ENCODE results near the gene TPCN1.

The TPCN1 gene

GRCh38 chr12:113289361-113289760 lies 68.1 kb downstream of the TPCN1 start:
- DNase-seq = no peak

GRCh38 chr12:113290506-113290905 lies 69.2 kb downstream of the TPCN1 start:
- no peak for DNase-seq

GRCh38 chr12:113291586-113291985 lies 70.3 kb downstream of the TPCN1 start:
- DNase-seq = no peak

- no peak for DNase-seq
Observed at GRCh38 chr12:113292091-113292490, 70.8 kb downstream of the TPCN1 start.

GRCh38 chr12:113292547-113292946 lies 71.3 kb downstream of the TPCN1 start:
- DNase-seq = no peak

- no peak for DNase-seq
Observed at GRCh38 chr12:113293100-113293499, 71.8 kb downstream of the TPCN1 start.

GRCh38 chr12:113295886-113296556 lies 74.8 kb downstream of the TPCN1 start:
- DNase-seq = no peak

- DNase-seq = no peak
Observed at GRCh38 chr12:113296557-113297213, 75.4 kb downstream of the TPCN1 start.

- DNase-seq = no peak
Observed at GRCh38 chr12:113297214-113297587, 75.9 kb downstream of the TPCN1 start.

GRCh38 chr12:113297621-113298471 lies 76.6 kb downstream of the TPCN1 start:
- DNase-seq = no peak

GRCh38 chr12:113298472-113298817 lies 77.2 kb downstream of the TPCN1 start:
- DNase-seq = no peak

- DNase-seq = no peak
Observed at GRCh38 chr12:113298861-113299545, 77.7 kb downstream of the TPCN1 start.

GRCh38 chr12:113299619-113300237 lies 78.5 kb downstream of the TPCN1 start:
- DNase-seq = peak; percentile 99

- no peak for DNase-seq
Observed at GRCh38 chr12:113301811-113302210, 80.5 kb downstream of the TPCN1 start.

- DNase-seq = no peak
Observed at GRCh38 chr12:113302466-113302865, 81.2 kb downstream of the TPCN1 start.

GRCh38 chr12:113302886-113303640 lies 81.8 kb downstream of the TPCN1 start:
- DNase-seq = no peak

- DNase-seq = no peak
Observed at GRCh38 chr12:113305281-113305856, 84.1 kb downstream of the TPCN1 start.

- peak; percentile 75 for DNase-seq
Observed at GRCh38 chr12:113306382-113306781, 85.1 kb downstream of the TPCN1 start.

- no peak for DNase-seq
Observed at GRCh38 chr12:113310489-113310888, 89.2 kb downstream of the TPCN1 start.

- peak; percentile 90 for DNase-seq
Observed at GRCh38 chr12:113314121-113314529, 92.9 kb downstream of the TPCN1 start.

GRCh38 chr12:113315358-113315757 lies 94.1 kb downstream of the TPCN1 start:
- peak; percentile 84 for DNase-seq

GRCh38 chr12:113316155-113316554 lies 94.9 kb downstream of the TPCN1 start:
- DNase-seq = no peak

All from islet precursor cell (in vitro differentiated cells).